Measurements from ENCODE around the gene TRAPPC2L.

Gene TRAPPC2L

DNA sequence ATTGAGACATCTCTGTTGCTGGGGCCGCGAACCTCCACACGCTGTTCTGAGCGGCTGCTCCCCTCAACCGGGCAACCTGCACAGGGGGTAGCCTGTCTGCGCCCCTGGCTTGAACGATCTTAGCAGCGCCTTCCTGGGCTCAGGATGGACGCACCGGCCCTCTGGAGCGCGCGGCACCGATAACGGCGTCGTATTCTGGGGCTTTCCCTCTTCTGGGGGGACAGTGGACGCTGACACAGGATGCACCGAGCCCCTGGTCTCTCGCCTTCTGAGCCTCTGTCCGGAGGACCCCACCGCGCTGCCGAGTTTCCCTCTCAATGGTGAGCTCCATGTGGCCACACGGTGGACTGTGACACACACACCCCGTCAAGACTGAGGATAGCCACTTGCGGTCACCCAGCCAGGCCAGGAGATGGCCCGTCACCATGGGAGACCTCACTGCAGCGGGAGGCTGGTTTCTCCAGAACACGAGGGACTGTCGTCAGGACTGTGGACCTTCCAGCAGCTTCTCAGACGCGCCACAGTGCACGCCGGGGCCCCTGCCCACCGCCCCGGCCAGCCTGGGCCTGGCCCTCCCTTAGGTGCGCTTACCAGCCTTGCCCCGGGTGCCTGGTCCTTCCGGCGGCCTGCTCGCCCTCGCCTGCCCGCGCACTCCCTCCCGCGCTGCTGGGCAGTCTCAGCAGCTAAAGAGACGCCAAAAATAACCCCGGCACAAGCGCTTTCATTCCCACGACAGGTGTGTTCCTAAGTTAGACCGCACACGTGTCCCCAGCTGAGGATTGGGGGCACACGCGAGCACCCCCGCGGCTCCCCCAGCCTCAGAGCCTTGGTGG, 39.5 kb downstream of the TRAPPC2L start:
- no peak overlapping the region for H3K4me3 Mint-ChIP-seq
- H3K36me3 Mint-ChIP-seq: no peaks in the 10 kb centered on the region
- H3K27ac Mint-ChIP-seq: no peak overlapping the region
- H3K27me3 Mint-ChIP-seq: no peaks in the 10 kb centered on the region
- no peaks in the 10 kb centered on the region for H3K4me1 Mint-ChIP-seq
- H3K9me3 Mint-ChIP-seq: no peaks in the 10 kb centered on the region

DNA sequence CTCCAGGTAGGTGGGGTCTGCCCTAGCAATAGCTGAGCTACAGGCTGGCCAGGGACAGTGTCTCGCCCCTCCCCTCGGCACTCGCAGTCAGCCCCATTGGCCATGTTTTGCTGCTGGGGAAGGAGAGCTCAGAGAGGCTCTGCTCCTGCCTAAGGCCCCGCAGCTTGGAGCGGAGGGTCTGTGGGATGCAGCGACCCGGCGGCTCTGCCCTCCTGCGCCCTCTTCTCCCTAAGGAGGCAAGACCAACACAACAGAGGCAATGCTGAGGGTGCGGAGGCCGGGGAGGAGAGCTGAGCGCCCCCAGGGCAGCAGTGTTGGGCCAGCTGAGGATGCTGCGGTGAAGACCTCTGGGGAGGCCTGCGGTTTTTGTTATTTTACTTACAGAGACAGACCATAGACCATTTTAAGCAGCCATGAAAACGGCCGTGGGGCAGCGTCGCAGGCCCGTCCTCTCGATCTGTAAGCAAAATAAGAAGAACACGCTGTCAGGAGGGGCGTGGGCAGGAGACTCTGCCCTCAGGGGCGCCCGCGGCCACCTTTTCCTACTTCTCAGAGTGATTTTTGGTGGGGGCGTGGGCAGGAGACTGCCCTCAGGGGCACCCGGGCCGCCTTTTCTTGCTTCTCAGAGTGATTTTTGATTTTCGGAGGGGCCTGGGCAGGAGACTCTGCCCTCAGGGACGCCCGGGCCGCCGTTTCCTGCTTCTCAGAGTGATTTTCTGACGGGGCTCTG, 40.9 kb downstream of the TRAPPC2L start:
- Mint-ChIP-seq H3K27ac (no peak overlapping the region), H3K9me3 (no peaks in the 10 kb centered on the region), H3K4me1 (no peaks in the 10 kb centered on the region), H3K4me3 (no peak overlapping the region), H3K27me3 (no peaks in the 10 kb centered on the region), H3K36me3 (no peaks in the 10 kb centered on the region)

DNA sequence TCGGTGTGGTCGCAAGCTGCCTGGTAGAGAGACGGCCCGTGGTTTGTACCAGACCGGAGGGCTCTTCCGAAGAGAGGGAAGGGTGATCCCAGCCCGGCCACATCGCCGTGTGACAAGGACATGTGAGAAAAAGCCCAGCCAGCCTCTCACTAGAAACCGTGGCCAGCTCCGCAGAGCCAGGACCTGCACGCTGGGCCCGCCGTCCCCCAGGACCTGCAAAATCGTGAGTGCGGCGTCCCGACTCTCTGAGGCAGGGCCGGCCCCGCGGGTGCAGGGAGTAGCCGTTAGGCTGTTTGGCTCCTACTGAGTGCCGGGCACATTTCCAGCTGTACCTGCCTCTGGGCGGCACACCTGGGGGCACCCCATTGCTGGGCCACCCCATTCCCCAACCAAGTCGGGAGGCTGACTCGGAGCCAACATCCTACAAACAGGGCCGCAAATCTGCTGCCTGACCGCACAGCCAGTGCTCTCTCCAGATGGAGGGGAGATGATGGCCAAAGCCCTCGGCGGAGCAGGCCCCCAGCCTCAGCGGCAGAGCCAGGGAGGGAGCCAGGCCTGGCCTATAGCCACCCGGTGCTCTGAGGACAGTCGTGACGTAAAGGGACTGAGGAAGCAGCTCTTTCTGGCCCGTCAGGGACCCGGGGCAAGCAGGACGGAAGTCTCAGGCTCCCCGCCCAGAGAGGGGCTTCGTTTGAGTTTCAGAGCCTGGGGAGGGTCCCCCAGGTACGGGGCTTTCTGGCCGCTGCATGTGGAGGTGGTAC, 43.2 kb downstream of the TRAPPC2L start:
- Mint-ChIP-seq H3K4me1 (no peaks in the 10 kb centered on the region), H3K9me3 (no peaks in the 10 kb centered on the region), H3K27me3 (no peaks in the 10 kb centered on the region), H3K27ac (no peak overlapping the region), H3K4me3 (no peak overlapping the region), H3K36me3 (no peaks in the 10 kb centered on the region)

DNA sequence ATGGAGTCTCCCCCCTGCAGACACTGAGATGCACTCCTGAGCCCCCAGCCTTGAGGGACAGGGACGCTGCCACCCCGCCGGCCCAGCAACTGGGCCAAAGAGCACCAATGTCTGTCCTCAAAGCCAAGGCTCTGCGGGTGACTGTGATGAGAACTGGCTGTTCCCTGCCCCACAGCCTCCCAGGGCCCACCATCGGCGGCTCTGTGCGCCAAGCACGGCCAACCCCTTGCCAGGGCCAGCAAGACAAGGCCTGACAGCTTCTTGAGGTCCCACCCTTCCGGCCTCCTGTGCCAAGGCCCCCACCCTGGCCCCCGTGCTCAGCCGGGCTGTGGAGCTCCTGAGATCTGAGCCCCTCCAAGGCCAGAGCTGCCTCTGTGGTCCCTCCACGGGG, 43.7 kb downstream of the TRAPPC2L start:
- H3K4me3 Mint-ChIP-seq: no peak overlapping the region
- no peaks in the 10 kb centered on the region for H3K9me3 Mint-ChIP-seq
- H3K27me3 Mint-ChIP-seq: no peaks in the 10 kb centered on the region
- H3K4me1 Mint-ChIP-seq: no peaks in the 10 kb centered on the region
- H3K27ac Mint-ChIP-seq: no peak overlapping the region
- H3K36me3 Mint-ChIP-seq: no peaks in the 10 kb centered on the region

DNA sequence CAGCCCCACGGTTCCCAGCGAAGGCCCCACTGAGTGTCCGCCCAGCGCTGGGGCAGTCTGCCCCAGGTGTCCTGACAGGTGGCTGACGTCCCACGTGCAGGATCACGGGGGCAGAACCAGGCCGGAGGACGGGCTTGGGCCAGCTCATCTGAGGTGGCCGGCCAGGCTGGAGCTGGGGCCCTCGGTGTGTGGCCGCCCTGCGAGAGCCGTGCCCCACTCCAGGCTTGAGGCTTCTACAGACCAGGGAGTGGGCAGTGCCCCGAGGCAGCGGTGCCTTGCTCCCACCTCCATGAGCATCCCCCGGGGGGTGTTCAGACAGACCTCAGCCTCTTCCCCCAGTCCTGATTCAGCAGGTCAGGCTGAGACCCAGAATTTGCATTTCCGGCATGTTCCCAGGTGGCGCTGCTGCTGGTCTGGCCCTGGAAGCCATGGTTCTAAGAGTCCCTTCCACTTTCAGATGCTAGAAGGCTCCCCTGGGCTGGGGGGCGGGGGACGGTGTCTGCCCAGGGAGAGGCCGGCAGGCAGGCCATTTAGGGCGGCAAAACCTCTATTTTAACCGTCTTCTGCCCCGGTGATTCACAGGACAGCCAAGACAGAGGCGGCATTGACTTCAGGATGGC, 44.9 kb downstream of the TRAPPC2L start:
- H3K9me3 Mint-ChIP-seq: no peaks in the 10 kb centered on the region
- H3K4me3 Mint-ChIP-seq: no peak overlapping the region
- H3K36me3 Mint-ChIP-seq: no peaks in the 10 kb centered on the region
- no peaks in the 10 kb centered on the region for H3K4me1 Mint-ChIP-seq
- no peaks in the 10 kb centered on the region for H3K27me3 Mint-ChIP-seq
- no peak overlapping the region for H3K27ac Mint-ChIP-seq

DNA sequence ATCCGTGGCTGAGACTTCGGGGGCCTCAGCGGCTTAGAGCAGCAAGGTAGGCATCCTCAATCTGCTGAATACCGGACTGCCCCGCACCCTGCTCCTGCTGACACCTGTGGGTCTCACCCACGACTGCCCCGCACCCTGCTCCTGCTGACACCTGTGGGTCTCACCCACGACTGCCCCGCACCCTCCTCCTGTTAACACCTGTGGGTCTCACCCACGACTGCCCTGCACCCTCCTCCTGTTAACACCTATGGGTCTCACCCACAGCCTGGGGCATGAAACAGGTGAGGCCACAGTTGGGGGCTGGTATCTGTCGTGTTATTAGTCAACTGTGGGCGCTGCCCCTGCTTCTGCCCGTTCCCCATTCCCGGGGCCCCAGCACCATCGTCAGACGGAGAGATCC, 45.8 kb downstream of the TRAPPC2L start:
- Mint-ChIP-seq H3K36me3 (no peaks in the 10 kb centered on the region), H3K9me3 (no peaks in the 10 kb centered on the region), H3K4me1 (no peaks in the 10 kb centered on the region), H3K4me3 (no peak overlapping the region), H3K27me3 (no peaks in the 10 kb centered on the region), H3K27ac (no peak overlapping the region)

DNA sequence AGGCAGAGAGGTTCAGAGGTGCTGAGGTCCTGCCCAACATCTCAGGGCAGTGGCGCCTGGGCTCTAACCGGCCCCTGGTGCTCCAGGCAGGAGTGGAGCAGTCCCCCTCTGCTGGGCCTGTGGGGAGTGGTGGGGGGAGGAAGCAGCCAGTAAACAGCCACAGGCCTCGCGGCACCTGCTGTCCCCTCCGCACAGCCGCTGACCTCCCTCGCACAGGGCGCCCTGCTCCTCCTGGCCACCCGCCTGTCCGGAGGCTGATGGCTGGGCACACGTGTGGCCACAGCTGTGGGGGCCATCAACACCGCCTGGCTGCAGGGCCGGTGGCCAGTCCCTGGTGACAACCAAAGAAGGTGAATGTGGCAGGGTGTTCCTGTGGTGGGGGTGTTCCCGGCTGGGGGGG, 46.3 kb downstream of the TRAPPC2L start:
- no peaks in the 10 kb centered on the region for H3K27me3 Mint-ChIP-seq
- H3K27ac Mint-ChIP-seq: no peak overlapping the region
- H3K4me1 Mint-ChIP-seq: no peaks in the 10 kb centered on the region
- H3K9me3 Mint-ChIP-seq: no peaks in the 10 kb centered on the region
- no peak overlapping the region for H3K4me3 Mint-ChIP-seq
- no peaks in the 10 kb centered on the region for H3K36me3 Mint-ChIP-seq

DNA sequence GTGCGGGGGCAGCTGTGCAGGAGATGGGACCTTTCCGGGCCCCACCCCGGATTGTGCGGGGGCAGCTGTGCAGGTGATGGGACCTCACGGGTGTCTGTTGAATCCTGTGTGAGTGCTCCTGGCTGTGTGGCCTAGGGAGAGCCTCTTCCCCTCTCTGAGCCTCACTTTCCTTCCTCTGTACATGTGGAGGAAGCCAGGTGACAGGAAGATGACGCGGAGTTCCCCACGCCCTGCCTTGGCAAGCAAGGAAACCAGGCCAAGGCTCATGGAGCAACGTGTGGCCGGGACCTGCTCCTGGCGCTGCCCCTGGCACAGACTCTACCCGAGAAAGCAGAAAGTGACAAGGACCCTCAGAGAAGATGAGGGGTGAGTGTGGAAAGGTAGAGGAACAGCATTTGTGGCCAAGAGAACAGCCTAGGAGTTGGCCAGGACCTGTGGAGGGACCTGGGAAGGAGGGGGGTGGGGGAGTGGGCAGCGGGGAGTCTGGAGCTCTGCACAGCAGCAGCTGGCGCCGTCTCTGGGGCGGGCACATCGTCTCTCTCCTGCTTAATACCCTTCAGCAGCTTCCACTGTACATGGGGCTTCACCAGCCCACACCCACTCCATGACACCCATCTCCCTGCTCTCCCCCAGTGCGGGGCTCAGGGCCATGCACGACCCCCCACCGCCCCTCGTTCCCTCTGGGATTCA, 47.9 kb downstream of the TRAPPC2L start:
- Mint-ChIP-seq H3K27ac (no peak overlapping the region), H3K36me3 (no peaks in the 10 kb centered on the region), H3K27me3 (no peaks in the 10 kb centered on the region), H3K4me1 (no peaks in the 10 kb centered on the region), H3K4me3 (no peak overlapping the region), H3K9me3 (no peaks in the 10 kb centered on the region)

DNA sequence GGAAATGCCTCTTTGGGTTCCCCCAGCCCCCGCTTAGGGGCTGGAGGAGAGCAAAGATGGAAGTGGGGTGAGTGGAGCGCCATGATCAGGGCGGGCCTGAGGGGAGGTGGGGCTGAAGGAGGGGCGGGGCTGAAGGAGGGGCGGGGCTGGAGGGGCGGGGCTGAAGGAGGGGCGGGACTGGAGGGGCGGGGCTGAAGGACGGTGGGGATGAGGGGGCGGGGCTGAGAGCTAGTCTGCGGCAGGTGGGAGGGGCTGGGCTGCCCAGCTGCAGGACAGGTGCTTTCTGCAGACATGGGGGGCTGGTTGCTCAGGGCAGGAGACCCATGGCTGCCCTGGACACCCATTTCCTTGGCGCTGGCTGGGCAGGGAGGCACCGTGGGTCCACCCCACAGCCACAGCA, 48.6 kb downstream of the TRAPPC2L start:
- Mint-ChIP-seq H3K36me3 (no peaks in the 10 kb centered on the region), H3K9me3 (no peaks in the 10 kb centered on the region), H3K4me1 (no peaks in the 10 kb centered on the region)

DNA sequence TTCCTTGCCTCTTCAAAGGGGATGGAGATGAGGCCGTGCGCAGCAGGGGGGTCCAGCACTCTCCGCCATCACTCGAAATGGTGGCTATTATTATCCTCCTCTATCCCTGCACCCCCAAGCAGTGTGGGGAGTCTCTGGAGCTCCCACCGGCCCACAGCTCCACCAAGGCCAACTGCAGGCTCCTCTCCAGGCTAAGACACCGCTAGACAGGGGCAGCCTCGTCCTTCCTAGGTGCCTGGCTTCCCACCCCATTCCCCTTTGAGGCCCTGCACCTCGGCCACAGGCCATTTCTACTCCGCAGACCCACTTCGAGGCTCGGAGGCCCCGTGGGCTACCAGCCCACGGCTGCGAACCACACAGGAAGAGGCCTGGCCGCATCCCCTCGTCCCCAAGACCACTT, 49.1 kb downstream of the TRAPPC2L start:
- Mint-ChIP-seq H3K27me3 (no peaks in the 10 kb centered on the region), H3K27ac (no peak overlapping the region), H3K4me3 (no peak overlapping the region), H3K4me1 (no peaks in the 10 kb centered on the region), H3K36me3 (no peaks in the 10 kb centered on the region), H3K9me3 (no peaks in the 10 kb centered on the region)

More for the DNA sequence above, 48.6 kb downstream of the TRAPPC2L start:
- H3K27ac Mint-ChIP-seq: no peak overlapping the region
- H3K27me3 Mint-ChIP-seq: no peaks in the 10 kb centered on the region
- H3K4me3 Mint-ChIP-seq: no peak overlapping the region

DNA sequence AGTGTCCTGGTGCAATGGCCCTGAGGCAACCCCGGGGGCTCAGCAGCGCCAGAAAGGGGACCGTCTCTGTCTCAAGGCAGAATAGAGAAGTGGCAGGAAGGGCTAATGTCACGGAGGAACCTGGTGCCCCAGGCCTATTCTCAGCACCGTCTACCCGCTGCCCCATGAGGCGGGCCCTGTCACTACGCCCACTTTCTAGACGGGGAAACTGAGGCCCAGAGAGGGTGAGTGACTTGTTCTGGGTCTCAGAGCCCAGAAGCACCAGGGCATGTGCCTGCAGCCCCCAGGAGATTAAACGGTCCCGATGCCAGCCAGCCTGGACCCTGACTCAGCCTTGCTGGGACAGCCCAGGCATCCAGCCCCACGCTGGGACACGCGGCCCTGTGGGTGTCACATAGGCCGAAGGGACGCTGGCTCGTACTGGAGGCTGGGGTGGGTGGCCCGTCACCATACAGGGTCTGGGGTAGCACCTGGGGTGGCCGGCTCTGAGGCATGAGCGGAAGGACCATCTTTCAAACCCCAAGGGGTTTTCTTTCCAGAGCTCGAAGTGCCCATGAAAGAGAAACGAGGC, 49.7 kb downstream of the TRAPPC2L start:
- Mint-ChIP-seq H3K36me3 (no peaks in the 10 kb centered on the region), H3K4me1 (no peaks in the 10 kb centered on the region), H3K27ac (no peak overlapping the region)

DNA sequence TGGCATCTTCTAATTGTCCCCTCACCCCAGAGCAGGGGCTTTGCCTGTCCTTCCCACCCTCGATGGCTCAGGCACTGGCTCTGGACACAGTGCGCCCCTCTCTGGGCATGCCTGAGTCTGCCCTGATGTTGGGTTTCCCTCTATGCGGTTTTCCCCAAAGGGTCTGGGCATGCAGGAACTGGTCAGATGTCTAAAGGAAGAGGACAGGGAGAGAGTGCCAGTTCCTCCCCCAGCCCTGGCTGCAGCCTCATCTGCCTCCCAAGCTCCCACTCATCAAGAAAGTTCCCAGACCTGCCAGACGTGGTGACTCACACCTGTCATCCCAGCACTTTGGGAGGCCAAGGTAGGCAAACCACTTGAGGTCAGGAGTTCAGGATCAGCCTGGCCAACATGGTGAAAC, 50.8 kb downstream of the TRAPPC2L start:
- Mint-ChIP-seq H3K27ac (no peak overlapping the region), H3K4me1 (no peaks in the 10 kb centered on the region), H3K9me3 (no peaks in the 10 kb centered on the region), H3K27me3 (no peaks in the 10 kb centered on the region), H3K36me3 (no peaks in the 10 kb centered on the region), H3K4me3 (no peak overlapping the region)

More for the DNA sequence above, 49.7 kb downstream of the TRAPPC2L start:
- Mint-ChIP-seq H3K4me3 (no peak overlapping the region), H3K9me3 (no peaks in the 10 kb centered on the region), H3K27me3 (no peaks in the 10 kb centered on the region)

DNA sequence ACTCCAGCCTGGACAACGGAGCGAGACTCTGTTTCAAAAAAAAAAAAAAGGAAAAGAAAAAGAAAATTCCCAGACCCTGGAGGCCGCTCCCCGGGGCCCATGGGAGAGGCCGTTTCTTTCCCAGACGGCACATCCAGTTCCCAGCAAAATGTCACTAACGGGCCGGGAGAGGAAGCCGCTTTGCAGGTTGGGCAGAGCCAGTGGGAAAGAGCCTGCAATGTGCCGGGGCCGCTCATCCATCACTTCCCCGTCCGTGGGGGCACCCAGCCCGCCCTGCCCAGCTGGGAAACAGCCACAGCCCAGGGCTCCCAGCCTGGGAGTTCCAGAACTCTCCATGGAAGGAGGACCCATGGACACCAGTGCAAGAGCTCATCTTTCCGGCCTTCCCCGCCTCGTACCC, 51.4 kb downstream of the TRAPPC2L start:
- H3K4me3 Mint-ChIP-seq: no peak overlapping the region
- H3K9me3 Mint-ChIP-seq: no peaks in the 10 kb centered on the region
- no peaks in the 10 kb centered on the region for H3K4me1 Mint-ChIP-seq
- no peaks in the 10 kb centered on the region for H3K36me3 Mint-ChIP-seq
- no peaks in the 10 kb centered on the region for H3K27me3 Mint-ChIP-seq
- no peak overlapping the region for H3K27ac Mint-ChIP-seq

DNA sequence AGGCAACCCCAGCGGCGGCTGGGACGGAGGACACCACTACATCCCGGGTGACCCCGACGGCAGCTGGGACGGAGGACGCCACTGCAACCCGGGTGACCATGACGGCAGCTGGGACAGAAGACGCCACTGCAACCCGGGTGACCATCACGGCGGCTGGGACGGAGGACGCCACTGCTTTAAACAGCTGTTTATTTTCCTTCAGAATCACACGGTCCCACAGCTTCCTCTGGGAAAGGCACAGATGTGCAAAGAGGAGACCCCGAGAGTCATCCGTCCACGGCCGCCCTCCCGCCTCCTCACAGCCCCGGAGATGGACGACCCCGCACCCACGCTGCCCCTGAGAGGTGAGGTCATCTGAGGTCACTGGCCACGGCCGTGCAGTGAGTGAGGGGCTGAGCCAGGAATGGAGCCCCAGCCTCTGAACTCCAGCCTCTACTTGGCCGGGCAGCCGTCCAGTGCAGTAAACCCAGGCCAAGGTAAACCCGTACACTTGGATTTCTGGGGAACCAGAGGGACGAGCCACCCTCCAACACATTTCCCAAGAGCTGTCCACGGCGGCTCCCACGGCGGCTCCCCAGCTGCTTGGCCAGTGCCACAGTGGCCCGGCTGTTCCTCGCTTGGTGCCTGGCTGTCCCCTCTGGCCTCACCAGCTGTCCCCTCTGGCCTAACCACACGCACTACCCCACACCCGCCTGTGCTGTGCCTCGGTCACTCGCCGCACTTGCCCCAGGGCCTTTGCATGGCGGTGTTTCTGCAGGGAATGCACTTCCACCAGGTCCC, 52.7 kb downstream of the TRAPPC2L start:
- Mint-ChIP-seq H3K27me3 (no peaks in the 10 kb centered on the region), H3K27ac (no peak overlapping the region), H3K36me3 (no peaks in the 10 kb centered on the region), H3K4me1 (no peaks in the 10 kb centered on the region), H3K4me3 (no peak overlapping the region), H3K9me3 (no peaks in the 10 kb centered on the region)

Measured in activated naive CD4-positive, alpha-beta T cell treated with anti-CD3 and anti-CD28 coated beads, Interleukin-2, amount 50 U/mL, for 24 hours (primary cell).